PC-9 (cell line): ENCODE results near the gene TGFBR3L.

Source experiments
- CTCF ChIP-seq: fragments of 200-600 bp; sonication (generic); conservative IDR thresholded peaks from 2 replicates; pipeline ENCODE4 v1.6.1; 2017; ENCODE audit warnings: mixed run types, antibody characterized with exemption, mild to moderate bottlenecking, moderate library complexity
- EZH2 ChIP-seq: fragments of 200-600 bp; sonication (generic); IDR thresholded peaks from 2 replicates; pipeline ENCODE4 v1.8.0; 2017; ENCODE audit warnings: antibody characterized with exemption, low read depth

GRCh38 chr19:7921302-7921966 is 6.8 kb downstream of the TGFBR3L start:
- TF ChIP-seq CTCF (no peak), EZH2 (no peak)
